Neural cell (in vitro differentiated cells): ENCODE results near the gene TNK2. TPM values are rescaled to one million over a fixed set of nuclear protein-coding genes. Genes with fewer than 3 reads are reported as not detected.

Experiments
- H2AFZ ChIP-seq: fragments of 200-600, 300-800 bp; sonication (generic), shearing (Covaris generic); 2 replicates; pipeline ENCODE4 v1.6.0; 2014; ENCODE audit warnings: low read depth, mild to moderate bottlenecking, antibody characterized with exemption, low read length, moderate library complexity
- H3F3A ChIP-seq: fragments of 200-600 bp; shearing (Covaris generic); 2 replicates; pipeline ENCODE4 v1.6.1; 2016; ENCODE audit warnings: mild to moderate bottlenecking, moderate library complexity, mixed read lengths, antibody characterized with exemption, low read length; ENCODE audit not compliant: insufficient read depth, poor library complexity, severe bottlenecking
- H3K27ac ChIP-seq: fragments of 200-600, 300-800 bp; sonication (generic), shearing (Covaris generic); 2 replicates; pipeline ENCODE4 v1.5.1; 2014; ENCODE audit warnings: mild to moderate bottlenecking, low read length, moderate library complexity
- H3K27me3 ChIP-seq: fragments of 300-800, 200-600 bp; sonication (generic), shearing (Covaris generic); 2 replicates; pipeline ENCODE4 v1.6.0; 2014; ENCODE audit warnings: mild to moderate bottlenecking, low read depth, low read length, moderate library complexity; ENCODE audit not compliant: insufficient read depth
- H3K36me3 ChIP-seq: fragments of 300-800, 200-600 bp; sonication (generic), shearing (Covaris generic); 2 replicates; pipeline ENCODE4 v1.5.1; 2014; ENCODE audit warnings: mild to moderate bottlenecking, antibody characterized with exemption, low read length, moderate library complexity; ENCODE audit not compliant: insufficient read depth
- H3K4me2 ChIP-seq: fragments of 300-800, 200-600 bp; sonication (generic), shearing (Covaris generic); 2 replicates; pipeline ENCODE4 v1.6.0; 2014; ENCODE audit warnings: mild to moderate bottlenecking, low read length
- H3K4me3 ChIP-seq: fragments of 300-800, 200-600 bp; sonication (generic), shearing (Covaris generic); 2 replicates; pipeline ENCODE4 v1.5.1; 2014; ENCODE audit warnings: mild to moderate bottlenecking, low read length, moderate library complexity
- H3K79me2 ChIP-seq: fragments of 200-600 bp; shearing (Covaris generic); replicated peaks from 2 replicates; pipeline ENCODE4 v1.6.0; 2014; ENCODE audit warnings: mild to moderate bottlenecking, low read length, moderate library complexity; ENCODE audit not compliant: insufficient read depth
- H3K9ac ChIP-seq: fragments of 300-800, 200-600 bp; sonication (generic), shearing (Covaris generic); 2 replicates; pipeline ENCODE4 v1.6.1; 2016; ENCODE audit warnings: mild to moderate bottlenecking, low read length, mixed read lengths
- H3K9me2 ChIP-seq: fragments of 200-600 bp; shearing (Covaris generic); 2 replicates; pipeline ENCODE4 v1.6.1; 2016; ENCODE audit warnings: mild to moderate bottlenecking, low read length, mixed read lengths; ENCODE audit not compliant: insufficient read depth
- H3K9me3 ChIP-seq: fragments of 200-600, 300-800 bp; sonication (generic), shearing (Covaris generic); 2 replicates; pipeline ENCODE4 v1.6.1; 2016; ENCODE audit warnings: mild to moderate bottlenecking, mixed run types, low read length, moderate library complexity, mixed read lengths
- H4K20me1 ChIP-seq: fragments of 200-600 bp; shearing (Covaris generic); 2 replicates; pipeline ENCODE4 v1.6.1; 2016; ENCODE audit warnings: mild to moderate bottlenecking, mixed run types; ENCODE audit not compliant: insufficient read depth
- CTCF ChIP-seq: fragments of 450-650 bp; IDR thresholded peaks from 2 replicates; pipeline ENCODE4 v1.5.1; 2014; ENCODE audit warnings: antibody characterized with exemption, mild to moderate bottlenecking, moderate library complexity; ENCODE audit not compliant: poor library complexity, severe bottlenecking
- EP300 ChIP-seq: fragments of 450-650 bp; conservative IDR thresholded peaks from 2 replicates; pipeline ENCODE4 v1.6.1; 2014; ENCODE audit warnings: antibody characterized with exemption, mild to moderate bottlenecking, moderate library complexity; ENCODE audit not compliant: poor library complexity, severe bottlenecking
- EZH2 ChIP-seq: fragments of 200-600, 300-800 bp; shearing (Covaris generic), sonication (generic); IDR thresholded peaks from 2 replicates; pipeline ENCODE4 v1.6.1; 2014; ENCODE audit warnings: antibody characterized with exemption, low read length, borderline replicate concordance, mild to moderate bottlenecking; ENCODE audit not compliant: insufficient read depth, poor library complexity, severe bottlenecking
- MXI1 ChIP-seq: fragments of 450-650 bp; conservative IDR thresholded peaks from 2 replicates; pipeline ENCODE4 v1.6.1; 2014; ENCODE audit warnings: antibody characterized with exemption, mild to moderate bottlenecking; ENCODE audit not compliant: poor library complexity, severe bottlenecking
- POLR2AphosphoS5 ChIP-seq: IDR thresholded peaks from 2 replicates; pipeline ENCODE4 v1.6.1; 2012
- RAD21 ChIP-seq: fragments of 450-650 bp; conservative IDR thresholded peaks from 2 replicates; pipeline ENCODE4 v1.6.1; 2014; ENCODE audit warnings: antibody characterized with exemption, mild to moderate bottlenecking, moderate library complexity
- SMC3 ChIP-seq: fragments of 450-650 bp; conservative IDR thresholded peaks from 2 replicates; pipeline ENCODE4 v1.6.1; 2014; ENCODE audit warnings: antibody characterized with exemption, mild to moderate bottlenecking, moderate library complexity; ENCODE audit not compliant: poor library complexity
- TAF1 ChIP-seq: IDR thresholded peaks from 2 replicates; pipeline ENCODE4 v1.6.1; 2012; ENCODE audit warnings: low read depth
- polyA plus RNA-seq: library from polyadenylated mRNA; depleted of rRNA; stranded (reverse); fragments of >200 nt; gene quantifications from 2 replicates; pipeline ENCODE4 v1.2.3, GENCODE V29; 2014

TNK2 gene
- polyA plus RNA-seq, 1 donor from 2014 or later, result 16.3 TPM

GRCh38 chr3:195909644-195910498, 1.5 kb upstream of the TNK2 start:
- H3K4me2 ChIP-seq, result no peak overlapping the region
- H3K9ac ChIP-seq, result peak overlapping the region; percentile 52
- H3K9me2 ChIP-seq, result no peaks in the 10 kb centered on the region
- peaks cover 11% of the 10 kb centered on the region for H3K79me2 ChIP-seq
- H3F3A ChIP-seq, result no peaks in the 10 kb centered on the region
- H3K4me3 ChIP-seq, result peak overlapping the region; percentile 66
- no peaks in the 10 kb centered on the region for H3K36me3 ChIP-seq
- H2AFZ ChIP-seq, result peak overlapping the region; percentile 51
- H4K20me1 ChIP-seq, result peaks cover 8% of the 10 kb centered on the region
- no peaks in the 10 kb centered on the region for H3K27me3 ChIP-seq
- H3K27ac ChIP-seq, result peak overlapping the region; percentile 34
- peak; percentile 64 for TF ChIP-seq POLR2AphosphoS5
- TF ChIP-seq MXI1, result no peak
- H3K9me3 ChIP-seq, result no peaks in the 10 kb centered on the region

- peak; percentile 8 for TF ChIP-seq CTCF
- no peak for TF ChIP-seq EZH2
- H3F3A ChIP-seq, result no peaks in the 10 kb centered on the region
- peaks cover 11% of the 10 kb centered on the region for H3K79me2 ChIP-seq
- no peaks in the 10 kb centered on the region for H3K27me3 ChIP-seq
- no peaks in the 10 kb centered on the region for H3K9me3 ChIP-seq
- H2AFZ ChIP-seq, result no peak overlapping the region
- peaks cover 8% of the 10 kb centered on the region for H4K20me1 ChIP-seq
- no peaks in the 10 kb centered on the region for H3K36me3 ChIP-seq
- H3K4me2 ChIP-seq, result peak overlapping the region; percentile 57
- peak overlapping the region; percentile 67 for H3K9ac ChIP-seq
- H3K4me3 ChIP-seq, result peak overlapping the region; percentile 85
- H3K9me2 ChIP-seq, result no peaks in the 10 kb centered on the region
- no peak overlapping the region for H3K27ac ChIP-seq
Observed at GRCh38 chr3:195908694-195909581, 587 bp upstream of the TNK2 start.

- Histone ChIP-seq H3K4me2 (peak overlapping the region; percentile 57), H3K9me3 (no peaks in the 10 kb centered on the region), H3K27ac (no peak overlapping the region), H3K9ac (peak overlapping the region; percentile 67), H4K20me1 (peaks cover 8% of the 10 kb centered on the region), H3K79me2 (peaks cover 11% of the 10 kb centered on the region), H3K9me2 (no peaks in the 10 kb centered on the region), H3F3A (no peaks in the 10 kb centered on the region), H2AFZ (no peak overlapping the region), H3K36me3 (no peaks in the 10 kb centered on the region), H3K4me3 (peak overlapping the region; percentile 85), H3K27me3 (no peaks in the 10 kb centered on the region)
- TF ChIP-seq SMC3 (no peak), EZH2 (no peak), MXI1 (no peak), TAF1 (no peak), EP300 (no peak), RAD21 (no peak), CTCF (no peak)
Observed at GRCh38 chr3:195907684-195907933, 742 bp downstream of the TNK2 start.
